PC-9 (cell line): ENCODE data around the gene GFOD2. TPM values are rescaled to one million over a fixed set of nuclear protein-coding genes. Genes with fewer than 3 reads are reported as not detected.

Source experiments
- BruUV-seq: library from RNA; stranded (reverse); fragments of 400-500 nt; replicated peaks from 2 replicates; lab custom pipeline; 2021; lab: Mats Ljungman, UMichigan
- CTCF ChIA-PET: fragments of 300-600 bp; sonication (Branson Sonifier 250); formaldehyde crosslinking; loops from one replicate; lab custom pipeline; 2022; ENCODE audit warnings: antibody characterized with exemption; lab: Charles Lee
- POLR2A ChIA-PET: fragments of 300-600 bp; sonication (Branson Sonifier 250); formaldehyde crosslinking; loops from one replicate; lab custom pipeline; 2022; ENCODE audit warnings: antibody characterized with exemption; ENCODE audit not compliant: unreplicated experiment; lab: Charles Lee
- DNase-seq, 2 experiments: peaks; one replicate each; pipeline versions ENCODE4 v3.0.0 to v3.0.0-alpha.2; 2015 to 2022; ENCODE audit warnings: mixed read lengths in 1 of 2
- H2AFZ ChIP-seq: fragments of 200-600 bp; sonication (generic); 2 replicates; pipeline ENCODE4 v1.8.1; 2017; ENCODE audit warnings: antibody characterized with exemption
- H3F3A ChIP-seq: fragments of 200-600 bp; sonication (generic); 2 replicates; pipeline ENCODE4 v1.8.1; 2017; ENCODE audit warnings: antibody characterized with exemption, mild to moderate bottlenecking, low read depth; ENCODE audit not compliant: insufficient read depth
- H3K27ac ChIP-seq: fragments of 200-600 bp; sonication (generic); 2 replicates; pipeline ENCODE4 v1.6.1; 2016; ENCODE audit warnings: mixed run types
- H3K27me3 ChIP-seq: fragments of 200-600 bp; sonication (generic); 2 replicates; pipeline ENCODE4 v1.6.1; 2016; ENCODE audit warnings: low read depth, mixed run types; ENCODE audit not compliant: insufficient read depth
- H3K36me3 ChIP-seq: fragments of 200-600 bp; sonication (generic); 2 replicates; pipeline ENCODE4 v1.6.1; 2016; ENCODE audit warnings: low read depth, mixed run types
- H3K4me1 ChIP-seq: fragments of 200-600 bp; sonication (generic); replicated peaks from 2 replicates; pipeline ENCODE4 v1.6.1; 2016; ENCODE audit warnings: mixed run types; ENCODE audit not compliant: insufficient read depth
- H3K4me2 ChIP-seq: fragments of 200-600 bp; sonication (generic); 2 replicates; pipeline ENCODE4 v1.6.1; 2017; ENCODE audit warnings: mixed run types
- H3K4me3 ChIP-seq: fragments of 200-600 bp; sonication (generic); 2 replicates; pipeline ENCODE4 v1.6.1; 2016; ENCODE audit warnings: mixed run types
- H3K79me2 ChIP-seq: fragments of 200-600 bp; sonication (generic); 2 replicates; pipeline ENCODE4 v1.6.1; 2017; ENCODE audit warnings: low read depth, mixed run types
- H3K9me2 ChIP-seq: fragments of 200-600 bp; sonication (generic); 2 replicates; pipeline ENCODE4 v1.8.1; 2017; ENCODE audit warnings: mild to moderate bottlenecking; ENCODE audit not compliant: insufficient read depth
- H3K9me3 ChIP-seq: fragments of 200-600 bp; sonication (generic); 2 replicates; pipeline ENCODE4 v1.8.1; 2016; ENCODE audit warnings: low read depth; ENCODE audit not compliant: insufficient read depth
- H4K20me1 ChIP-seq: fragments of 200-600 bp; sonication (generic); 2 replicates; pipeline ENCODE4 v1.8.1; 2017; ENCODE audit not compliant: insufficient read depth
- EZH2 ChIP-seq: fragments of 200-600 bp; sonication (generic); IDR thresholded peaks from 2 replicates; pipeline ENCODE4 v1.8.0; 2017; ENCODE audit warnings: antibody characterized with exemption, low read depth
- intact Hi-C: fragments of 100-400 bp; cut with micrococcal nuclease; formaldehyde crosslinking; loops from one replicate; pipeline ENCODE4 v1.10.0; 2022; ENCODE audit not compliant: unreplicated experiment
- total RNA-seq: library from RNA; stranded (reverse); gene quantifications from 2 replicates; pipeline ENCODE4 v1.2.3, GENCODE V29; 2021
- TF ChIP-seq, protein P1 (sequence below): fragments of 200-600 bp; sonication (generic); conservative IDR thresholded peaks from 2 replicates; pipeline ENCODE4 v1.6.1; 2017; ENCODE audit warnings: mixed run types, antibody characterized with exemption, mild to moderate bottlenecking, moderate library complexity

The GFOD2 gene
- total RNA-seq, 1 experiment from 2014 or later = 17.6 TPM

- intact Hi-C loops = no loop called here
- no peak for TF ChIP-seq EZH2
- TF ChIP-seq, protein P1, sequence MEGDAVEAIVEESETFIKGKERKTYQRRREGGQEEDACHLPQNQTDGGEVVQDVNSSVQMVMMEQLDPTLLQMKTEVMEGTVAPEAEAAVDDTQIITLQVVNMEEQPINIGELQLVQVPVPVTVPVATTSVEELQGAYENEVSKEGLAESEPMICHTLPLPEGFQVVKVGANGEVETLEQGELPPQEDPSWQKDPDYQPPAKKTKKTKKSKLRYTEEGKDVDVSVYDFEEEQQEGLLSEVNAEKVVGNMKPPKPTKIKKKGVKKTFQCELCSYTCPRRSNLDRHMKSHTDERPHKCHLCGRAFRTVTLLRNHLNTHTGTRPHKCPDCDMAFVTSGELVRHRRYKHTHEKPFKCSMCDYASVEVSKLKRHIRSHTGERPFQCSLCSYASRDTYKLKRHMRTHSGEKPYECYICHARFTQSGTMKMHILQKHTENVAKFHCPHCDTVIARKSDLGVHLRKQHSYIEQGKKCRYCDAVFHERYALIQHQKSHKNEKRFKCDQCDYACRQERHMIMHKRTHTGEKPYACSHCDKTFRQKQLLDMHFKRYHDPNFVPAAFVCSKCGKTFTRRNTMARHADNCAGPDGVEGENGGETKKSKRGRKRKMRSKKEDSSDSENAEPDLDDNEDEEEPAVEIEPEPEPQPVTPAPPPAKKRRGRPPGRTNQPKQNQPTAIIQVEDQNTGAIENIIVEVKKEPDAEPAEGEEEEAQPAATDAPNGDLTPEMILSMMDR = no peak
- no peaks in the 10 kb centered on the region for H3K9me3 ChIP-seq
- no peaks in the 10 kb centered on the region for H3K27me3 ChIP-seq
- ChIA-PET CTCF (no interaction called here), POLR2A (no interaction called here)
- no peaks in the 10 kb centered on the region for H3F3A ChIP-seq
- DNase-seq = no peak
- H3K79me2 ChIP-seq = no peaks in the 10 kb centered on the region
- no TSS peak for BruUV-seq
- H3K9me2 ChIP-seq = no peaks in the 10 kb centered on the region
- H4K20me1 ChIP-seq = no peaks in the 10 kb centered on the region
- no peak overlapping the region for H2AFZ ChIP-seq
- H3K36me3 ChIP-seq = no peaks in the 10 kb centered on the region; the same call in 1 of the 2 replicates
- H3K4me1 ChIP-seq = no peaks in the 10 kb centered on the region
- H3K27ac ChIP-seq = no peak overlapping the region
- no peak overlapping the region for H3K4me2 ChIP-seq
- H3K4me3 ChIP-seq = no peak overlapping the region
Measured at GRCh38 chr16:67730326-67730725, 11.2 kb upstream of the GFOD2 start.

GRCh38 chr16:67729636-67730248 is 10.6 kb upstream of the GFOD2 start:
- H3K27ac ChIP-seq = no peak overlapping the region
- ChIA-PET POLR2A (no interaction called here), CTCF (no interaction called here)
- TF ChIP-seq EZH2 = no peak
- TF ChIP-seq, protein P1 = no peak
- H3K9me3 ChIP-seq = no peaks in the 10 kb centered on the region
- no peaks in the 10 kb centered on the region for H3K79me2 ChIP-seq
- H2AFZ ChIP-seq = no peak overlapping the region
- no peaks in the 10 kb centered on the region; the same call in 1 of the 2 replicates for H3K36me3 ChIP-seq
- intact Hi-C loops = no loop called here
- BruUV-seq = no TSS peak
- no peaks in the 10 kb centered on the region for H3K27me3 ChIP-seq
- no peak for DNase-seq
- H3K9me2 ChIP-seq = no peaks in the 10 kb centered on the region
- no peak overlapping the region for H3K4me3 ChIP-seq
- no peaks in the 10 kb centered on the region for H4K20me1 ChIP-seq
- H3K4me1 ChIP-seq = no peaks in the 10 kb centered on the region
- no peak overlapping the region for H3K4me2 ChIP-seq
- H3F3A ChIP-seq = no peaks in the 10 kb centered on the region

GRCh38 chr16:67727521-67728485 is 8.7 kb upstream of the GFOD2 start:
- peaks cover 8% of the 10 kb centered on the region; the same call in 1 of the 2 replicates for H3F3A ChIP-seq
- H3K4me1 ChIP-seq = peaks cover 2% of the 10 kb centered on the region; the same call in 1 of the 2 replicates
- no TSS peak for BruUV-seq
- H3K9me2 ChIP-seq = no peaks in the 10 kb centered on the region
- H3K4me2 ChIP-seq = no peak overlapping the region
- no peak for DNase-seq
- no peaks in the 10 kb centered on the region; the same call in 1 of the 2 replicates for H3K36me3 ChIP-seq
- H3K9me3 ChIP-seq = no peaks in the 10 kb centered on the region
- TF ChIP-seq, protein P1 = no peak
- TF ChIP-seq EZH2 = no peak
- no peaks in the 10 kb centered on the region for H3K79me2 ChIP-seq
- H3K27me3 ChIP-seq = no peaks in the 10 kb centered on the region
- no peak overlapping the region for H2AFZ ChIP-seq
- H4K20me1 ChIP-seq = no peaks in the 10 kb centered on the region
- intact Hi-C loops = no loop called here
- no peak overlapping the region for H3K4me3 ChIP-seq
- no peak overlapping the region for H3K27ac ChIP-seq
- POLR2A ChIA-PET = no interaction called here
- CTCF ChIA-PET = no interaction called here
